GM23248 (cell line): ENCODE results near the gene OSGEP. TPM values are rescaled to one million over a fixed set of nuclear protein-coding genes. Genes with fewer than 3 reads are reported as not detected.

ENCODE experiments used
- DNase-seq: peaks from one replicate; pipeline ENCODE4 v3.0.0-alpha.2; 2015
- H2AFZ ChIP-seq: fragments of 200-600 bp; sonication (generic); 2 replicates; pipeline ENCODE4 v1.6.1; 2016; ENCODE audit warnings: antibody characterized with exemption
- H3F3A ChIP-seq: fragments of 200-600 bp; sonication (generic); 2 replicates; pipeline ENCODE4 v1.6.1; 2016; ENCODE audit warnings: mild to moderate bottlenecking, antibody characterized with exemption, mixed run types; ENCODE audit not compliant: insufficient read depth
- H3K27ac ChIP-seq: fragments of 200-600 bp; sonication (generic); 2 replicates; pipeline ENCODE4 v1.5.1; 2016; ENCODE audit warnings: mild to moderate bottlenecking
- H3K27me3 ChIP-seq: fragments of 200-600 bp; sonication (generic); replicated peaks from 2 replicates; pipeline ENCODE4 v1.6.1; 2016; ENCODE audit warnings: mild to moderate bottlenecking; ENCODE audit not compliant: insufficient read depth
- H3K36me3 ChIP-seq: fragments of 200-600 bp; sonication (generic); 2 replicates; pipeline ENCODE4 v1.6.1; 2016; ENCODE audit warnings: low read depth, mild to moderate bottlenecking
- H3K4me1 ChIP-seq: fragments of 200-600 bp; sonication (generic); 2 replicates; pipeline ENCODE4 v1.6.1; 2016; ENCODE audit warnings: mild to moderate bottlenecking; ENCODE audit not compliant: insufficient read depth
- H3K4me2 ChIP-seq: fragments of 200-600 bp; sonication (generic); one replicate; pipeline ENCODE4 v1.6.1; 2016; ENCODE audit warnings: mild to moderate bottlenecking; ENCODE audit not compliant: unreplicated experiment
- H3K4me3 ChIP-seq: fragments of 200-600 bp; sonication (generic); 2 replicates; pipeline ENCODE4 v1.5.1; 2016; ENCODE audit warnings: mild to moderate bottlenecking
- H3K79me2 ChIP-seq: fragments of 200-600 bp; sonication (generic); 2 replicates; pipeline ENCODE4 v1.6.1; 2016; ENCODE audit warnings: mild to moderate bottlenecking; ENCODE audit not compliant: insufficient read depth
- H3K9ac ChIP-seq: fragments of 200-600 bp; sonication (generic); 2 replicates; pipeline ENCODE4 v1.6.1; 2016; ENCODE audit warnings: mild to moderate bottlenecking
- H3K9me2 ChIP-seq: fragments of 200-600 bp; sonication (generic); 2 replicates; pipeline ENCODE4 v1.6.1; 2016; ENCODE audit warnings: mixed run types, mild to moderate bottlenecking, moderate library complexity; ENCODE audit not compliant: insufficient read depth
- H3K9me3 ChIP-seq: fragments of 200-600 bp; sonication (generic); one replicate; pipeline ENCODE4 v1.6.1; 2017; ENCODE audit warnings: low read depth
- H4K20me1 ChIP-seq: fragments of 200-600 bp; sonication (generic); 2 replicates; pipeline ENCODE4 v1.6.0; 2016; ENCODE audit not compliant: insufficient read depth
- EZH2 ChIP-seq: fragments of 200-600 bp; sonication (generic); IDR thresholded peaks from 2 replicates; pipeline ENCODE4 v1.6.1; 2018; ENCODE audit warnings: antibody characterized with exemption, mild to moderate bottlenecking; ENCODE audit not compliant: insufficient read depth, poor library complexity, severe bottlenecking
- EZH2phosphoT487 ChIP-seq: fragments of 200-600 bp; sonication (generic); IDR thresholded peaks from 2 replicates; pipeline ENCODE4 v1.6.1; 2018; ENCODE audit warnings: antibody characterized with exemption, moderate library complexity, mild to moderate bottlenecking, low read depth; ENCODE audit not compliant: insufficient read depth
- WGBS, 2 experiments: methylation state at CpG; one replicate each; pipeline ENCODE4 v1.1.6; 2015 to 2017; ENCODE audit warnings: low lambda C conversion rate in 2 of 2, low coverage in 1 of 2; ENCODE audit errors: missing lambda C conversion rate in 2 of 2; 5-methylcytosine and 5-hydroxymethylcytosine counted together
- in situ Hi-C: fragments of 300-500 bp; cut with MboI; formaldehyde crosslinking; loops from 2 replicates; pipeline ENCODE4 v1.15.0; 2020
- polyA plus RNA-seq: library from polyadenylated mRNA; unstranded; fragments of >200 nt; fragmentation: Nextera tagmentation; extraction: Ambion mirVana; gene quantifications from 2 replicates; pipeline ENCODE4 v1.2.1, GENCODE V29; 2016
- total RNA-seq: library from RNA; depleted of rRNA; stranded (reverse); fragments of >200 nt; shearing (Covaris generic); gene quantifications from 2 replicates; pipeline ENCODE4 v1.2.3, GENCODE V29; 2014

OSGEP gene
- total and polyA plus RNA-seq, 2 experiments from 2014 or later: 24.2 to 37.8 TPM

DNA sequence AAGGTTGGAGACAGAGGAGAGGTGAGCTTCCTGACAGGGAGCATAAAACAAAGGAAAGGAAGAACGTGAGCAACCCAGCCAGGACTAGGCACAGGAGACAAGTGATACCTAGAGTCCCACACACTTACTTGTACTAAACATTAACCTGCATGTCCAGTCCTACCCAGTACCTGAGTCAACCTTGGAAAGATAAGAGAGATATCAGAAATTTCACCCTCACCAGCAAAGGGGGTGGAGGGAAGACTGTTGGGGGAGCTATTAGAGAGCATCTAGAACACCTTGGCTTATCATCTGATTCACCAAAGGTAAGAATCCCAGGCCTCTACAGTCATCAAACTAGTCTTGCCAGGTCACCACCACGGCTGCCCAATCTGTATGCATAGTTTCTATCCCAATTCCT lies 29.8 kb downstream of the OSGEP start:
- no peak for DNase-seq
- Histone ChIP-seq H4K20me1 (no peaks in the 10 kb centered on the region), H3K4me2 (no peak overlapping the region), H3K9ac (no peak overlapping the region), H3K9me3 (no peaks in the 10 kb centered on the region), H3K79me2 (no peaks in the 10 kb centered on the region), H2AFZ (no peak overlapping the region), H3K4me3 (no peak overlapping the region), H3K9me2 (no peaks in the 10 kb centered on the region), H3K27ac (no peak overlapping the region), H3F3A (no peaks in the 10 kb centered on the region), H3K36me3 (no peaks in the 10 kb centered on the region), H3K4me1 (no peaks in the 10 kb centered on the region), H3K27me3 (no peaks in the 10 kb centered on the region)
- in situ Hi-C loops: no loop called here
- TF ChIP-seq EZH2: no peak
- TF ChIP-seq EZH2phosphoT487: no peak
- WGBS, 2 experiments: 41 to 51% methylated on average over 2 of the region's 2 CpGs

GRCh38 chr14:20422886-20423285 lies 31.7 kb downstream of the OSGEP start:
- Histone ChIP-seq H3K9me2 (no peaks in the 10 kb centered on the region), H3F3A (no peaks in the 10 kb centered on the region), H3K4me3 (no peak overlapping the region), H3K27ac (no peak overlapping the region), H3K4me1 (no peaks in the 10 kb centered on the region), H3K36me3 (no peaks in the 10 kb centered on the region), H4K20me1 (no peaks in the 10 kb centered on the region), H3K9ac (no peak overlapping the region), H3K4me2 (no peak overlapping the region), H2AFZ (no peak overlapping the region), H3K79me2 (no peaks in the 10 kb centered on the region), H3K27me3 (no peaks in the 10 kb centered on the region), H3K9me3 (no peaks in the 10 kb centered on the region)
- WGBS, 2 experiments: 26 to 31% methylated on average over 2 of the region's 2 CpGs
- TF ChIP-seq EZH2phosphoT487: no peak
- no peak for TF ChIP-seq EZH2
- no peak for DNase-seq
- in situ Hi-C loops: no loop called here

DNA sequence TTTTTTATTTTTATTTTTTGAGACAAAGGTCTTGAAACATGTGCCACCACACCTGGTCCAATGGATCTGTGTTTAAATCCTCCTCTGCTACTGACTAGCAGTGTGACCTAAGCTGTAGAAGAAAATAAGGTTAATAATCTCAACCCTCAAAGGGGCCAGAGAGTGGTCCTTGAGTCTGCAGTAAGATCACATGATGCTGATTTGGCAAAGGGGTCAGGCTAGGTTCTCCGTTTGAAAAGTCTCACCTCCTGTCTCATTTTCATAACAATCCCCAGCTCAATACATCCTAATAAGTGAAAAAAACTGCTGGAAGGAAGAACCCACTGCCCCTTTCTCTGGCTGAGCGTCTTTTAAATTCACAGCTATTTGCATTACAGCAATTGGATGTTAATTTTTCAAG lies 33.3 kb downstream of the OSGEP start:
- no peak for DNase-seq
- no peaks in the 10 kb centered on the region for H3K9me2 ChIP-seq
- in situ Hi-C loops: no loop called here
- H3K9ac ChIP-seq: no peak overlapping the region
- H3K9me3 ChIP-seq: no peaks in the 10 kb centered on the region
- H3K36me3 ChIP-seq: no peaks in the 10 kb centered on the region
- no peak overlapping the region for H2AFZ ChIP-seq
- no peaks in the 10 kb centered on the region for H3K79me2 ChIP-seq
- no peaks in the 10 kb centered on the region for H4K20me1 ChIP-seq
- no peak overlapping the region for H3K4me2 ChIP-seq
- H3K4me1 ChIP-seq: no peaks in the 10 kb centered on the region
- no peak overlapping the region for H3K27ac ChIP-seq
- no peak for TF ChIP-seq EZH2phosphoT487
- TF ChIP-seq EZH2: no peak
- no peaks in the 10 kb centered on the region for H3K27me3 ChIP-seq
- WGBS, 2 experiments: 11% methylated on average over 2 of the region's 2 CpGs
- no peaks in the 10 kb centered on the region for H3F3A ChIP-seq
- no peak overlapping the region for H3K4me3 ChIP-seq

GRCh38 chr14:20419419-20419818 lies 35.2 kb downstream of the OSGEP start:
- no peak for TF ChIP-seq EZH2
- no peak for TF ChIP-seq EZH2phosphoT487
- Histone ChIP-seq H2AFZ (no peak overlapping the region), H3K4me3 (no peak overlapping the region), H3K27ac (no peak overlapping the region), H4K20me1 (no peaks in the 10 kb centered on the region), H3K79me2 (no peaks in the 10 kb centered on the region), H3K27me3 (no peaks in the 10 kb centered on the region), H3K4me2 (no peak overlapping the region), H3K9ac (no peak overlapping the region), H3K9me3 (no peaks in the 10 kb centered on the region), H3F3A (no peaks in the 10 kb centered on the region), H3K4me1 (no peaks in the 10 kb centered on the region), H3K9me2 (no peaks in the 10 kb centered on the region), H3K36me3 (no peaks in the 10 kb centered on the region)
- in situ Hi-C loops: loop anchor here (5.0 kb wide), 1 partner anchor 193 kb away; no protein-coding TSS in a partner anchor
- no peak for DNase-seq
- 21 to 23% methylated on average over 1 of the region's 1 CpG for WGBS, 2 experiments

- no peaks in the 10 kb centered on the region for H3K4me1 ChIP-seq
- no peaks in the 10 kb centered on the region for H3K9me3 ChIP-seq
- H3K36me3 ChIP-seq: no peaks in the 10 kb centered on the region
- DNase-seq: no peak
- no peak overlapping the region for H3K4me3 ChIP-seq
- H3K79me2 ChIP-seq: no peaks in the 10 kb centered on the region
- no peak overlapping the region for H3K4me2 ChIP-seq
- H3K9me2 ChIP-seq: no peaks in the 10 kb centered on the region
- H3K27me3 ChIP-seq: no peaks in the 10 kb centered on the region
- TF ChIP-seq EZH2 (no peak), EZH2phosphoT487 (no peak)
- in situ Hi-C loops: loop anchor here (5.0 kb wide), 1 partner anchor 194 kb away; no protein-coding TSS in a partner anchor
- H4K20me1 ChIP-seq: no peaks in the 10 kb centered on the region
- H3K9ac ChIP-seq: no peak overlapping the region
- H3K27ac ChIP-seq: no peak overlapping the region
- 48 to 55% methylated on average over 2 of the region's 2 CpGs for WGBS, 2 experiments
- peaks cover 5% of the 10 kb centered on the region; the same call in 1 of the 2 replicates for H3F3A ChIP-seq
- no peak overlapping the region for H2AFZ ChIP-seq
These were observed 36.1 kb downstream of the OSGEP start for GRCh38 chr14:20418501-20418909.
